Measurements from ENCODE around the gene GJB1.

GJB1 gene

DNA sequence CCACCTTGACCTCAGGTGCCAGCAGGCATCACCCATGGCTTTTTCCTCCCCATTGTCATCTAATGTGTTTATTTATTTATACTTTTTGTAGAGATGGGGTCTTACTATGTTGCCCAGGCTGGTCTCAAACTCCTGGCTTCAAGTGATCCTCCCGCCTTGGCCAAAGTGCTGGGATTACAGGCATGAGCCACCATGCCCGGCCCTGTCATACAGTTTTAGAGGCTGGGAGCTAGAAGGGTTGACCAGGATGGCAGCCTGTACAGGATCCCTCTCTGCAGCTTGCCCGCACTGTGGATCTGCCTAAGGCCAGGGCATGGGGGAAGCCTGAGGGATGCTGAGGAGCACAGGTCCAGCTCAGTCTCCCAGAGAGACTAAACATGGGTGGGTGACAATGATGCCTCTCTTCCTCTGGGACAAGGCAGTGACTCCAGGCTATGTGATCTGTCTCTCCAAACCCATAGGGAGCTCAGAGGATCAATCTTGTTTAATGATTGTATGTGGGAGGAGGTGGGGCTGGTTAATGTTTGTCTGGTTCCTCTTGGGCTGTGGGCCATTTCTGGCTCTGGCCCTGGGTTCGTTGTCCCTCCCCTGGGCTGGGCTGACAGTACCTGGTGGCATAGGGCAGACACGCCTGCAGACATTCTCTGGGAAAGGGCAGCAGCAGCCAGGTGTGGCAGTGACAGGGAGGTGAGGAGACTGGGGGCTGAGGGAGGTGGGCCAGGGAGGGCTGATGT lies 8.3 kb upstream of the GJB1 start:
- DNase-seq (ENCODE audit: low read depth in 2 of 3, low spot score in 2 of 3): no peak

DNA sequence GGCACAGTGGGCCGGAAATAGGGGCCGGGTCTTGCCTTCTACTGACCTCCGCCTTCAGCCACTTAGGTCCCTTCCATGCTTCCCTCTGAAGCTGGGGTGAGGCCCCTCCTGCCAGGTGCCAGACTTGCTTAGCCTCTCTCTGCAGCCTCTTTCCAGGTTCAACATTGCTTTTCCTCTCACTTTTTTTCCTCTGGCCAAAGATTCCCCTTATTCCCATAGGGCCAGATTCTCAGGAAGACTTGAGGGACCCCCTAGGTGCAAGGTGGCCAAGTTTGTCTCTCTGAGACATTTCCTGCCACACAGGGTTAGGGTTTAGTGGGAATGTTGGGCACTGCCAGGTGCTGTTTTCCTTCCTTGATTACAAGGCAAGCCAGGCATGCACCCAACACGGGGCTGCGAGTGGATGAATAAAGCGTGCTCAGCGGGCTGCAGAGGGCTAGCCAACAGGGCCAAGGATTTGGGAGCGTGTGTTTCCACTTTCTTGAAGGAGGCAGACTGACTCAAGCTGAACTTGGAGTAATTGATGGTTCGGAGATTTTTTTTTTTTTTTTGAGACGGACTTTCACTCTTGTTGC lies 7.6 kb upstream of the GJB1 start:
- DNase-seq (ENCODE audit: low read depth in 2 of 3, low spot score in 2 of 3): no peak

DNA sequence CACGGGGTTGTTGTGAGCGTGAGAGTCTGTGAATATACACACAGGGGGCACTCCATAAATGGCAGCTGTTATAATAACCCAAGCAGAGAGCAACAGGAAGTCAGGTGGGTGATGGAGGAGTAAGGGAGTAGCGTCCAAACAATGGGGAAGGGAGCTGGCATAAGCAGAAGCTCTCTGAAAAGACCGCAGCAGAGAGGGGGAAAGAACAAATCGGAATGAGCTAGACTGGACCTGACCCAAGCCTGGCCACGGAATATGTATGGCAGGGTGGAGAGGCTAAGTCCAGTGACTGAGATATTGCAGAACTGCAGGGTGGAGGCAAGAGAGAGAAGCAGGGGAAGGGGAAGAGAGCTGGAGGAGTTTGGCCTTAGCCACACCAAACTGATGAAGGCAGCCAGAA lies 6.5 kb upstream of the GJB1 start:
- DNase-seq (ENCODE audit: low read depth in 2 of 3, low spot score in 2 of 3): no peak

DNA sequence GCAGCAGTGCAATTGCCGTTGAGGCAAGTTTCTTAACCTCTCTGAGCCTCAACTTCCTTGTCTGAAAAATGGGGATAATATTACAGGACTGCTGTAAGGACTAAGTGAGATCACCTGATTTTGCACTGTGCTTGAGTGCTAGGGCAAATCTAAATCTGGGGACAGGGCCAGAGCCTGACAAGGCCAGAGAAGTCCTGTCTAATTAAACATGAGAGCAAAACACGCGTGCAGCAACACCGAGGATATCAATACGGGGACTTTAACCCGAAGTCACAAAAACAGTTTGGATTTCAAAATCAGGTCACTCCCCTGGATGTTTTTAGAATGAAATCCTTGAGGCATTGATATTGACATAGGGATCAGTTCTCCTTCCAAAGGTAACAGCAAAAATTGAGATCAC lies 5.7 kb upstream of the GJB1 start:
- DNase-seq (ENCODE audit: low read depth in 2 of 3, low spot score in 2 of 3): no peak

DNA sequence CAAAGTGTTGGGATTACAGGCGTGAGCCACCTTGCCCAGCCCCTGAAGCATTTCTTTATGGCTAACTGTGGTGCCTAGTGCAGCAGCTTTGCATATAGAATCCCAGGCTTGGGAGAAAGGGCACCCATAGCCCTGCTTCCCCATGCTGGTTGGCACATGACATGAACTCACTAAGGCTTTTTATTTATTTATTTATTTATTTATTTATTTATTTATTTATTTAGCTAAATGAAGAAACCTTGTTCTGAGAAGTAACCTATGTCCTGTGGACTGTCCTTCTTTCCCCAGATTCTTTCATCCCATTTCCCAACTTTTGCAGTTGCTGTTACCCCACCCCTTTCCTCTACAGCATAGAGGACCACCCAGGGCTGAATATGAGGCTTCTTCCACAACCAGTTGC lies 1.9 kb upstream of the GJB1 start:
- no peak for DNase-seq (ENCODE audit: low read depth in 2 of 3, low spot score in 2 of 3)

DNA sequence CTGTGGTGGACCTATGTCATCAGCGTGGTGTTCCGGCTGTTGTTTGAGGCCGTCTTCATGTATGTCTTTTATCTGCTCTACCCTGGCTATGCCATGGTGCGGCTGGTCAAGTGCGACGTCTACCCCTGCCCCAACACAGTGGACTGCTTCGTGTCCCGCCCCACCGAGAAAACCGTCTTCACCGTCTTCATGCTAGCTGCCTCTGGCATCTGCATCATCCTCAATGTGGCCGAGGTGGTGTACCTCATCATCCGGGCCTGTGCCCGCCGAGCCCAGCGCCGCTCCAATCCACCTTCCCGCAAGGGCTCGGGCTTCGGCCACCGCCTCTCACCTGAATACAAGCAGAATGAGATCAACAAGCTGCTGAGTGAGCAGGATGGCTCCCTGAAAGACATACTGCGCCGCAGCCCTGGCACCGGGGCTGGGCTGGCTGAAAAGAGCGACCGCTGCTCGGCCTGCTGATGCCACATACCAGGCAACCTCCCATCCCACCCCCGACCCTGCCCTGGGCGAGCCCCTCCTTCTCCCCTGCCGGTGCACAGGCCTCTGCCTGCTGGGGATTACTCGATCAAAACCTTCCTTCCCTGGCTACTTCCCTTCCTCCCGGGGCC lies 1.2 kb downstream of the GJB1 start:
- no peak for DNase-seq (ENCODE audit: low read depth in 2 of 3, low spot score in 2 of 3)

DNA sequence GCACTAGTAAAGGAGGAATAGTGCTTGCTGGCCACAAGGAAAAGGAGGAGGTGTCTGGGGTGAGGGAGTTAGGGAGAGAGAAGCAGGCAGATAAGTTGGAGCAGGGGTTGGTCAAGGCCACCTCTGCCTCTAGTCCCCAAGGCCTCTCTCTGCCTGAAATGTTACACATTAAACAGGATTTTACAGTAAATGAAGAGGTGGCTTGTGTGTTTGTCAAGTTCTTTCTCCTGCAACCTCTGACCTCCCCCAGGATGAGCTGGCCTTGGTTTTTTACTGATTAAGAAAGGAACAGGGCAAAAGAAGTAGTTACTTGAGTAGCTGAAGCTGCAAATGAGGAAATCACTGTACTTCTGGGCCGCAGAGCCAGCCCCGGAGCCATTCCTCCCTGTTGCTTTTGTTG lies 2.0 kb downstream of the GJB1 start:
- no peak for DNase-seq (ENCODE audit: low read depth in 2 of 3, low spot score in 2 of 3)

DNA sequence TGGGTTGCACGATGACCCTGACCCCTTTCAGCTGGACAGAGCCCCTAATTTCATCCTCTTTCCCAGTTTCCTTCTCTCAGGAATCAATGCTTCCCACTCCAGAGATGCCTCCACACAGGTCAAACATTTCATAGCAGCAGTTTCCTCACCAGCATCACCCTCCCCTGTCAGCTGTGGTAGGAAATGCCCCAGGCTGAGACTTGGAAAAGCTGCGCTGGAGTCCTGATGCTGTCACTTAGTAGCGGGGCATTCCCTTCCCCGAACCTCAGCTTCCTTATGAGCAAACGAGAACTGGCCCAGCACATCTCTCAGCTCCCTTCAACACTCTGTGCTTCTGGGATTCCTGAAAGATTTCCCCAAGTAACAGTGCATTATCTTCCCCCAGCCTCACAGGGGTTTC lies 2.7 kb downstream of the GJB1 start:
- DNase-seq (ENCODE audit: low read depth in 2 of 3, low spot score in 2 of 3): no peak

DNA sequence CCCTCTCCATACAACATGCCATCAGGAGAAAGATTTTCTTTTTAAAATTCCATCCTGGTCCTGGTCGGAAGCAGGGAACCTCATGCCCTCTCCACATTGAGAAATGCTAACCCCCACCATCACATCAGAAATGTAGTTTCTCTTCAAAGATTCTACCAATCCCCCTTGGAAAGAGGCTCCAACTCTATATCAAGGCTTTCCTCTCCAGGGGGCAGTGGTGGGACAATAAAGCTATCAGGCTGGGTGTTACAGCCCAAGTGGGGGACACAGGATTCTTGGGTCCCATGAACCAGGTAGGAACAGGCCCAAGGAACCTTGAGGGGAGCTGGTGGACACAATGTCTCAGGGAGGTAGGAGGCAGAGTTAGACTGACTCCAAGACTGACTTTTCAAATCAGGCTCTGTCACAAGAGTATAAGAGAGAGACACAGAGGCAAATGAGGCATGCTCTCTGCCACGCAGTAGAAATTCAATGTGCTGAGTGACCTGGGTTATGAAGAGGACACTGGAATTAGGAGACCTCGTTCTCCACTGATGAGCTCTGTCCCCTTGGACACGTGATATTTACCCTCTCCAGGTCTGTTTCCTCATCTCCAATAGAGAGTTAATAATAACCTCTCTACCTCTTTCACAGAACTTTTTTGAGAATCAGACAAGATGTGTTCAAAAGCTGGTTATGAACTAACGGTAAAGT lies 4.5 kb downstream of the GJB1 start:
- DNase-seq (ENCODE audit: low read depth in 2 of 3, low spot score in 2 of 3): no peak

DNA sequence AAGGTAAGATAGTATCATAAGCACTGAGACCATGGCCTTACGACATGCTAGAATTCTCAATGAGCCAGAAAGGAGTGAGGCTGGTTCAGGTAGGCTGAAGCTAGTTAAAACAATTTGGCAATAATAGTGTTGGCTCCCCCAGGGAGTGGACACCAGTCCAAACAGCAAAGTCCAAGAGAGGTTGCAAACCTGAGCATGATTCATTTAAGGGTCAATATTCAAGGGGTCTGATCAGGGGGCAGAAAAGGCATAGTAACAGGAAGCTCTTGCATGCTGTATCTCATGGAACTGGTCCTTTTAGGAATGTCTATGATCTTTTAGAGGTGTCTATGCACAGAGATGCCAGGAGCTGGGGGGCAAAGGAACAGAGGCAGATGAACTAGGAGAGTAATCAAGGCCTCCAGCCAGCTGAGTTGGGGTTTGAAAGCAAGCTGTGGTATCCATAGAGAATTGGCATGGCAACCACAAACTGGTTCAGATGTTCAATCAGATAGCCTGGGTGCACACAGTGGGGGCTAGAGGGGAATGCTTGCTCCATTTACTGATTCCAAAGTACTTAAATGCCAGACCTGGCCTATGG lies 5.1 kb downstream of the GJB1 start:
- DNase-seq (ENCODE audit: low read depth in 2 of 3, low spot score in 2 of 3): no peak

DNA sequence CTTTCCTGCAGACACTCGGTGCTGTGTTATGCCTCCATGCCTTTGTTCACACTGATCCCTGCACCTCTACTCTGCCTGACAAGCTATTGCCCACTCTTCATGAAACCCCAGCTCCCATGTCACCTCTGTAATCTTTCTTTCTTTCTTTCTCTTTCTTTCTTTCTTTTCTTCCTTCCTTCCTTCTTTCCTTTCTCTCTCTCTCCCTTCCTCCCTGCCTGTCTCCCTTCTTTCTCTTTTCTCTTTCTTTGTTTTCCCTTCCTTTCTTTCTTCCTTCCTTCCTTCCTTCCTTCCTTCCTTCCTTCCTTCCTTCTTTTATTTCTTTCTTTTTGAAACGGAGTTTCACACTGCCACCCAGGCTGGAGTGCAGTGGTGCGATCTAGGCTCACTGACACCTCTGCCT lies 12.5 kb downstream of the GJB1 start:
- DNase-seq (ENCODE audit: low read depth in 2 of 3, low spot score in 2 of 3): no peak

DNA sequence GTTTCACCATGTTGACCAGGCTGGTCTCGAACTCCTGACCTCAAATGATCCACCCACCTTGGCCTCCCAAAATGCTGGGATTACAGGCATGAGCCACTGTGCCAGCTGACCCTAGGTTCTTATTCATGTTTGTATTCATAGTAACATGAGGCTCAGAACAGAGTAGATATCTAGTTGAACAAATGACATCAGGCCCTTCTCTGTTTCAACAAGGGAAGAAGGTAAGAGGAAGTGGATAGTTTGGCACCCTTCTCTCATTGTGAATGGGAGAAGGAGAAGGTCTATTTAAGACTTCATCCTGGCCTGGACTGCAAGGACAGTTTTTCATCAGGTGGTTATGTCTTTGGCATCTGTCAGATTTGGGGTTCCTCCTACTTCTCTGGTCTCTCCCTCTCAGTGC lies 13.8 kb downstream of the GJB1 start:
- DNase-seq (ENCODE audit: low read depth in 2 of 3, low spot score in 2 of 3): no peak

DNA sequence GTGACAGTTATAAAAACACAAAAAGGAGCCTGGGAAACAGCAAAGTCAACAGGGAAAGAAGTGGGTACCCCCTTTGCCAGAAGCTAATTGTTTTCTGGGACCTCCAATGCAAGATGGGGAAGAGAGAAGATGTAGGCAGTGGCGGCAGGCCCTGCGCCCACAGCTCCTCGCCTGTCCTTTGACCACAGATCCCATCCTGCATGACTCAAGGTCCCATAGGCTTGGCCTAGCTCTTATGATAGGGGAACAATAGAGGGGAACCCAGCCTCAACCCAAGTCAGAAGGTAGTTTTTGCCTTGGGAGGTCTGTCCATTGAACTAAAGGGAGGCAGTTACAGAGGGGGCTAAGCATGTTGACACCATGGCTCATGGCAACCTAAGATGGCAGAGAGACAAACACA lies 16.8 kb downstream of the GJB1 start:
- no peak for DNase-seq (ENCODE audit: low read depth in 2 of 3, low spot score in 2 of 3)

DNA sequence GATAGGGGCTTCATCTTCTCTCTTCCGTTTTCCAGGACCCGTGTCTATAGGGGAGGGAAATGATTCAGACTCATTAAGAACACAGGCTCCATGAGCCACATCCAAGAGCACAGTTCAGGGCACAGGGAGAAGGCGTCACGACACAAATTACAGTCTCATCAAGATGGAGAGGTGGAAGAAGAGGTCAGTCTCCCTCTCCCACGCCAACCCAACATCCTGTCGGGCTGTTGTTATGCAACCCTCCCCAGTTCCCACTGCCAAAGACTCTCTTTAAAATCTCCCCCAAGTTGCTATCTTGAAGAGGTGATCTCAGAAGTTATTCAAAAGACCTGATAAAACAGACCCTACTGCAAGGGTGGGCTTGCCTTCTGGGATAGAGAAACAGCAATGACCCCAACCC lies 18.3 kb downstream of the GJB1 start:
- DNase-seq (ENCODE audit: low read depth in 2 of 3, low spot score in 2 of 3): no peak

DNA sequence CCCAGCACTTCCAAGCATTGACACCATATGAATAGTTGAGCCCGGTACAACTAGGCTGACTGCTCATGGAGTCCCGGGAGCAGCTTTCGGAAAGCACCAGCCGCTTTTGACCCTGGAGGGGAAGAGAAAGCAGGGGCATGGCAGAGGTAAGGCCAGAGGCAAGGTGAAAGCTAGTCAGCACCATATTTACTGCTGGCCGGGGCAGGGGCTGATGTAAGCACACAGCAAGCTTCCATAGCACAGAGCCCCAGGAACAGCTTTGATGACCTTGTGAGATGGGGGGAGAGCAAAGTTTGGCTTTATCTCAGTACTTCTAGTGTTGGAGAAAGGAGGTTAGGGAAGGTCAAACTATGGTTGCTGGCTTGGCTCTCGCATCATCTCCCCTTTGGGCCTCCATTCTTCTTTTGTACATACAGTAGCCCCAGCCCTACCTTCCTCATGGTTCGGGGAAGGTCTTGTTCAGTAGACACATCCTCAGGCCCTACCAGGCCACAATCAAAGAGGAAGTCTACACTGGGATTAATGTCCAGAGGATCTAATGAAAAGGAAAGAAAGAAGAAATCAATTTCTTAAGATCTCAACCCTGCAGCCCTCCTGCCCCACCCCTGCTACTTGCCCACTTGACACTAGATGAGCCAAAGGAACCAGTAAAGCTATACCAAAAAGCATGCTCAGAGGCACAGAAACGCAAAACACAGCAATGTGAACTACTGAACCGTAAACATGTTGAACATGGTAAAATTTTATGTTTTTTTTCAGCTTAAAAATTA lies 21.5 kb downstream of the GJB1 start:
- DNase-seq (ENCODE audit: low read depth in 2 of 3, low spot score in 2 of 3): no peak

DNA sequence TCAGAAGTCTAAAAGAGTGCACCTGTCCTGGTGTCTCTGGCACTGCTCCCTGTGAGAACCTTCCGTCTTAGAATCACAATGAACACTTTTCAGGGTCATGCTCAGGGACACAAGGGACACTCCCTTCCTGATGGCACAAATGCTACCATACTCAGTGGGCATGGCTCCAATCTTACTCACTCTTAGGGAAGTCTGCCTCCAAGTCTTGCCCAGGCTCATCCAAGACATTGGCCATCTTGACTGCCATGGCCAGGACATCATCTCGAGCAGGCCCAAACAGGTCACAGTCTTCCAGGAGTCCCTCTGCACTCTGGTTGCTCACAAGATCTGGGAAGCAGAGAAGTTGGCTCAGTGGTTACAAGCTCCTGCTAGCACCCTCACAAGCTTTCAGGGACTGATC lies 22.1 kb downstream of the GJB1 start:
- no peak for DNase-seq (ENCODE audit: low read depth in 2 of 3, low spot score in 2 of 3)

DNA sequence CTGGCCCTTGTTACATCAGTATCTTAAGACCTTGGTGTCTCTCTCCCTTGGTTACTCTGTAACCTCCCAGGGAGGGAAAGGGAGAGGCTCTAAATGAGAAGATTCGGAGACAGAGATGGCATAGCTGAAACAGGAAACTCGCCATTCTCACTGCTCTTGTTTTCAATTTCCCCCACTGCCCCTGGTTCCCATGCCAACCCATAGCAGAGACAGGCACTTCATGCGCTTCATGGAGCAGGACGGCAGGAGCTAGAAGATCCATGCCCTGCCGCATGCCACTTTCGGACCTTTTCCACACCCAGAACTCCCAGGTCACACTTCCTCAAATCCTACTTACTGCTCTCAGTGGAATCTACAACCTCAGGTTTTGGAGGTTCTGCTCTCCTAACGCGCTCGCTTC lies 27.8 kb downstream of the GJB1 start:
- DNase-seq (ENCODE audit: low read depth in 2 of 3, low spot score in 2 of 3): no peak

DNA sequence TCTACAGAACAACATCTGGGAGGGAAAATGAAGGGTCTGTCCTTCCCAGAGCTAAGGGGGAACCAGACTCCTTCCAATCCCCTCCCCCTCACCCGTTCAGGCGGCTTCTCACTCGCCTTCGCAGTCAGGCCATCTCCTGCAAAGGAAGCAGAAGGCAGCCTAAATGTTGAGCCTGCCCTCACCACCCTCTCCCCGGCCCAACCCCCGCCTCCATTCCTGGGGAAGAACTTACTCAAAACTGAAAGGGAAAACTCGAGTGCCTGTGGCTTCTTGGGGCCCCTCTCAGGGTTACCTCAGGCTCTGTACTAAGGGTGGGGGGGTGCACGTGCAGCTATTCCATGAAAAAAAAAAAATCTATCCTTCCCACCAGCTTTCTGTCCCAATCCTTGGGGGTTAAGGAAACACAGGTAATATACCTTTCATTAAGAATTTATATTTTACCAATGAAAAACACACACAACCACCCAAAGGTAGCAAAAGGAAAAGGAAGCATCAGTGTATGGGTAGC lies 28.5 kb downstream of the GJB1 start:
- no peak for DNase-seq (ENCODE audit: low read depth in 2 of 3, low spot score in 2 of 3)

DNA sequence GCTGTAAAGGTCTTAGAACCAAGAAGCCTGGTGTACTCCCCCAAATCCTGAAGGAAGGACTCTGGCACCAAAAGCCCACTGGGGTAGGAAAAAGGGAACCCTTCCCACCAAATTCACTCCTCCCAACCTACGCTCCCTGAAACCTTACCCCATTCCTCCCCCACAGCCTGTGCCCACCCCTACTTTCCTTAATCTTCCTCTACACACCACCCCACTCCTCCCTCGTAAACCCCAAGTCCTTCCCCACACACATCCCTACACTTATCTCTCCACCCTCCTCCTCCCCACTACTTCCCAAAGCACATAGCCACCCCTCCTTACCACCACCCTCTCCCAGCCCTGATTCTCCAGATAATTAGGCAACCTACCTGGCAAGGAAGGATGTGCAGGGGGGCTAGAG lies 29.2 kb downstream of the GJB1 start:
- DNase-seq (ENCODE audit: low read depth in 2 of 3, low spot score in 2 of 3): no peak

DNA sequence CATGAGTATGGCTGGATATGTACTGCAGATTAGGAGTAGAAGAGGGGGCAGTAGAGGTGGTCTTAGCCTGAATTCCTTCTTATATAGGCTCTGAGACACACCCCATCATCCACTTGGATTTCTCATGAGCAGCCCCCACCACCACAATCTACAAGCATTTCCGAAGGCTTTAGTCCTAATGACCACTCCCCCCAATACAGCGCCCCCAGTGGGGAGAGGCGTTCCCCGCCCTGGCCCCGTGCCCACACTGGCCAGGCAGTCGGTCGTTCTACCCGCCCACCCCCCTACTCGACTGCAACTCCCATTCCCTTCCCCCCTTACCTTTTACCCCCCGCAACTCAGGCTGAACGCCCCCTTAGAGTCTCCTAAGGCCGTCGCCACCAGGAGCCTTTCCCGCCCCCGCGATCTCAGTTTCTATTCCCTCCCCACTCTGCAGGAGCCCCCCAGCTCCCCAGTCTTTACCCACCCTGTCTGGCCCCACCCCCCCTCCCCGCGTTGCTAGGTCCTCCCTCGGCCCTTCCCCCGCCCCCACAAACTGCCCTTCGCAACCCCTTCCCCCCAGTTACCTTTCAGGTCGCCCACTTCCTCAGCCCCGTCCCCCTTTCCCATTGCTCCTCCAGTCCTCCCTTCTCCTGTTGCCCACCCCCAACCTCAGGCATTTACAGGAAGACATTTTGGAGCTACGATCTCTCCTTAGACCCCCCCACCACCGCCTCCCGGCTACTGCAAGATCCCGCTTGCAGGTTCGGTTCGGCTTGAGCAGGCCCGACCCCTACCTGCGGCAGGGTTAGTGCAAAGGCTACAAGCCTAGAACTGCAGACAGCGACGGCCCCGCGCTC lies 30.4 kb downstream of the GJB1 start:
- no peak for DNase-seq (ENCODE audit: low read depth in 2 of 3, low spot score in 2 of 3)
